Glomerular endothelial cell (primary cell): Measurements from ENCODE around the gene CASQ2. TPM values are rescaled to one million over a fixed set of nuclear protein-coding genes. Genes with fewer than 3 reads are reported as not detected.

ENCODE experiments used
- DNase-seq: peaks from one replicate; pipeline ENCODE4 v3.0.0-alpha.2; 2011; ENCODE audit warnings: low read depth, low spot score; ENCODE audit errors: extremely low read depth
- total RNA-seq: library from RNA; depleted of rRNA; stranded (reverse); fragments of >200 nt; gene quantifications from 2 replicates; pipeline ENCODE4 v1.2.3, GENCODE V29; 2015

The CASQ2 gene
- not detected in 2 replicates for total RNA-seq

DNA sequence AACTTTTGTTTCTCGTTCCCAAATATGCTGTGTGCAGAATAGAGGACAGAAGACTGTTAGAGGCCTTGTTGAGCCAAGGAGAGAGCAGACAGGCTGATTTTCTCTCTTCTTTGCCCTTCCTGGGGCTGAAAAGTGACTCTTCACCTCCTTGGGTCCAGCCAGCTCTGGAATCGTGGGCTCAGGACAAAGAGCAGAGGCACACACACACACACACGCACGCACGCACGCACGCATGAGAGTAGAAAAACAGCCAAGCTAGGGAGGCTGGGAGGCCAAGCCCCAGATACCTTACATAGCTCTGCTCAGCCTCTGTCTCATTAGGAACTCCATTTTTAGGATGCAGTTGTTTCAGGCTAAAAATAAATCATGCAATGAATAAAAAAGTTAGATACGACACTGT lies at the start of gene CASQ2:
TSS of gene CASQ2 (minus strand) at position 166 of the 400 bp plus-strand sequence. CDS start 173 bp downstream, outside the sequence.
- no peak for DNase-seq

DNA sequence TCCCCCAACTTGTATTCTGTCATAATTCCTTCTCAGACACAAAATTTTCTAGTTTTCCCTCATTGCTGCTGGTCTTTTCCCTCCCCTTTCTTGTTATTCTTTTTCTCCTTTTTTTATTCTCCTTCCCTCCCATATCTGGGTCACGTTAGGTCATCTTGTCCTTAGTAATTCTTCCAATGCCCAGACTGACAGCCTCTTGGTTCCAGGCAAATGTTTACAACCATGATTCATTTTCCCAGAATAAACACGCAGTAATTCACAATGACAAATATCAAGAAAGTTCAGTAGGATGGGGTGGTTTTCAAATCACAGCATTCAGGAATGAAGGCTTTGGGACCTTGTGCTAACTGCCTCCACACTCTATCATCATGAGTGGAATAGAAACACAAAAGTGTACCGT lies 47.2 kb upstream of the CASQ2 start:
- no peak for DNase-seq

DNA sequence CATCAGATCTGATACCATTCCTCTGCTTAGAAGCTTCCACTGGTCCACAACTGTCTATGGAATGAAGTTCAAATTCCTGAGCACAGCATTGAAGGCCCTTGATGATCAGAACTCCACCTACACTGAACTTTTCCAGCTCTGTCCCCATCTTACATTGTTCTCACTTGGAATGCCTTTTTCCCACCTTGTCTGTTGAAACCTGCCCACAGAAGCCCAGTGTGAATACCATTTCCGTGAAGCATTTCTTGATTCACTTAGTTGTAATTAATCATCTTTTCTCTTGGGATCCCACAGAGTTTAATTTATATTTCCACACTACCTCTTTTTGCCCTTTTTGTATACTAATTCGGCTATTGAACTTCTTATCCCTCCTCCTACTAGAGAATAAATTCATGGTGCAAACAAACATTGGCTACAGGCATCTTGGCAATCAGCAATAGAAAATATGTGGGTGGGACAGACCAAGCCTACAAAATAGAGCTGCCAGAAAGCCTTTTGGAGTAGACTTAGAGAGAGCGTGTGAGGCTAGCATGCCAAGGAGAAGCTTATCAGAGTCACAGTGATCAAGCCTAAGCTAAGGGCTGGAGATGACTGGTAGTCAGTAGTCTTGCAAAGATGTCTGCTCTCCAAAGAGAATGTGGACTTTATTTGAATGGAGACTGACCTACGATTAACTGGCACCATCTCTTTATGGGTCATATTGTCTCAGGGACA lies 46.3 kb upstream of the CASQ2 start:
- no peak for DNase-seq

DNA sequence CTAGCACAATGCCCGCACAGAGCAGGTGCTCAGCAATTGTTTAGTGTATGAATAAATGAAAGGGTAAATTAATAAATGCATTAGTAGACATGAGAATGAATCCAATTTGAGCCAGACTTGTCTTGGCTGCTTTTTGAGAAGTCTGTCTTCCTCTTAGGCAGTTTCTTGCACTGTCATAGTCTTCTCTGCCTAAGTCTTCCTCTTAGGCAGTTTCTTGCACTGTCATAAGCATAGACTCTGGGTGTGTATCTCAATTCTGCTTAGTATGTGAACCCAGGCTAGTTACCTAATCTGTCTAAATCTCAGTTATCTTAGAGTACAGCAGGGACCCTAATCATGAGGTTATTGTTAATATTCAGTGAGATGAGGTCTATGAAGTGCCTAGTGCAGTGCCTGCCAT lies 45.2 kb upstream of the CASQ2 start:
- no peak for DNase-seq

DNA sequence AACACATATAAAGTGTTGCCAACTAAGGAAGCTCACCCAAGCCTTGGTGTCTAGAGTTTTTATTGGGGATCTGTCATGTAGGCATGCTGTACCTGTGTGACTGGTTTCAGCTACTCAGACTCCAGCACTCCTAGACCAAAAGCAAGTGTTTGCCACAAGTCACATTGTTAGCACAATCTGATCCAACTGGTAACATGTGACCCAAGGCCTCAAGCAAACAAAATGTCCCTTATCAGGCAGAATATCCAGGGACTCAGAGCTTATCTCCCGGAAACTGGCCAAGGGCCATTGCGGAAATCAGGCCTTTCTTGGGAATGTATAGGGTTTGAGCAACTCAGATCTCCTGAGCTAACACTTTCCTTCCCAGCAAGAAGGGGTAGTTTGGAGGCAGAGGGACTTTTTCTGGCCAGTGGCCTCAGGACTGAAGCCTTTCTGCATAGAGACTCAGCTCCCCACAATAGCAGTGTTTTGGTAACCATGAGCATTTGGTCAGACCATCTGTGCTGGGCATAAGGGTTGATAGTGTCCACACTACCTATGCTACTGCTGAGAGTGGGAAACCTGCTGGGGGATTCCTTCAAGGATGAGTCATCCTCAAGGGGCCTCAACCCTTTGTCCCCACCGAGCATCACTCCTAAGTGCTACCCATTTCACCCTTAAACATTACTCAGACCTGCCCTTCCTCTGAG lies 42.8 kb upstream of the CASQ2 start:
- peak; percentile 81 for DNase-seq

DNA sequence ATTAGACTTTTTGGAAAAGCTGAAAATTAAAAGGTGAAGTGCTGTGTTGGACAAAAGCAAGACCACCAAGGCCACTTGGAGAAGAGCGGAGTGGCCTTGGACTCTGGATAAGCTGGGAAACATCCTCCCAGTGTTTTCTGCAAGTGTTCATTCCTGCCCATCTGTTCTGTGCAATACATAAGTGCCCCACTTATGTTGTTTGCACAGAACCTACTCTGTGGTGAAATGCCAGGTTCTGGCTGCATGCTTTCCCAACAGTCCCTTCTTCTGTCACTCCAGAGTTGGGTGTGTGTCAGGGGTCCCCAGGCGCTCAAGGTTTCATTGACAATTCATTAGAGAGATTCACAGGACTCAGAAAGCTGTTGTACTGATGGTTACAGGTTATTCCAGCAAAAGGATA lies 42.1 kb upstream of the CASQ2 start:
- DNase-seq: no peak

DNA sequence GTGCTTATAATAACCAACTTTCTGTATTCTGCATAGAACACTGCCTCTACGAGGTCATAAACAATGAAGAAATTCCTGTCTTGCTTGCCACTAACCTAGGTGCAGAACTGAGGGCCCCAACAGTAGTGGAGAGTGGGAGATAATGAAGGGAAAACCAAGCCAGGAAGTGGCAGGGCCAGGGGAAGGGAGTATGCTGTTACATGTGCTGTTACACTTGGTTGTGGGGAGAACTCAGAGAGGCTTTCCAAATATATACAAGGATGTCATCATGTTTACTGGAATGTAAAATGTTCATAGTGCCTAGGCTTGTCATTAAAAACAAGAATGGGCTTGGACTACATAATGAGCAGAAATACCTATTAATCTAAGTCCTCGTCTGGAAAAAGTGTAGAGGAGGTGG lies 41.3 kb upstream of the CASQ2 start:
- DNase-seq: no peak

DNA sequence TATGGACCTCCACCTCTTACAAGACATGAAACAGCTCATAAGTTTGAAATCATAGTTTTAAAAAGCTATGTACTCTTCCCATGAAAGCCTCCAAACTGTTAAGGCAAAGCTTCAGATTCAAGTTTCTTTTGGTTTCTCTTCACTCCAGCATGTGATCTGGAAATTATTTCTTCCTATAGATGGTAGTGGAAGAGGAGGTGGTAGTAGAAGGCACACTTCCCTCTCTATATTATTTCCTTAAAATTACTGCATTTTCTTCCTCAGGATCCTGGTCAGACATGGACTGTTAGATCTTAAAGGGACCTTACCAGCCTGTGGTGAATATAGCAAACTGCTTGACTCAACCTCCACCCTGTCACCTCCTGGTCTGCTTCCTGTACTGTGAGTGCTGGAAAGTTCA lies 40.6 kb upstream of the CASQ2 start:
- no peak for DNase-seq

DNA sequence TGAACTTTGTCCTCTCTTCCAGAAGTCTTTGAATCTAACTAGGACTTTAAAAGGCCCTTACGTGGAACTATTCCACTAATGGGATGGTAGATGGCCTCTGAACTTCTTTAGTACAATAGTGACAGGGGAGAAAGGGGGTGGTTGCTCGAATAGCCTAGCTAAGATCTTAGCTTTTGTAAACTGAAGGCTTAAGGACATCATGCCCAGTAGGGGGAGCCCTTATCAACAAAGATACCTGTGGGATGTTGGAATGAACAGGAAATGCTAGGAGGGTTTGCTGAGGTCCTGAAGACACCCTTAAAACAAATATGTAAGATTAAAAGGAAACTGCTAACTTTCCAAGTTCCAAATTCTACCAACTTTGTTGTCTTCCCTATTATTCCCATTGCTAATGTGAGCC lies 39.2 kb upstream of the CASQ2 start:
- peak; percentile 48 for DNase-seq

DNA sequence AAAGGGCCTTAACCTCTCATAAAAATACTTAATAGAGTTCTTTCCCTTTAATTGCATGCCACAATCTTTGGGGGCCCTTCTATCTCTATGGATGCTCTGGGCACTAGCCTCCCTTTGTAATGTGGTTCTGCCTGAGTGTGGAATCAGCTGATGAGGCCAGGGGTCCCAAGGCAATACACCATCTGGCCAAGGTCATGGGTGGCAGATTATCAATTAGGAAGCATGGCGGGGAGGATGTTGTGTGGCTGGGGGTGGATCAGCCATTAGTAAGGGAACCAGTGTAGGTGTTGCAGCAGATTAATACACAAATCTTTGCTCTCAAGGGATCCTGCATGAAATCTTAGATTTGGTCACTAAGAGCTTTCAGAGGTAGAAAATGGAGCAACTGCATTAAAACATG lies 37.1 kb upstream of the CASQ2 start:
- DNase-seq: no peak

DNA sequence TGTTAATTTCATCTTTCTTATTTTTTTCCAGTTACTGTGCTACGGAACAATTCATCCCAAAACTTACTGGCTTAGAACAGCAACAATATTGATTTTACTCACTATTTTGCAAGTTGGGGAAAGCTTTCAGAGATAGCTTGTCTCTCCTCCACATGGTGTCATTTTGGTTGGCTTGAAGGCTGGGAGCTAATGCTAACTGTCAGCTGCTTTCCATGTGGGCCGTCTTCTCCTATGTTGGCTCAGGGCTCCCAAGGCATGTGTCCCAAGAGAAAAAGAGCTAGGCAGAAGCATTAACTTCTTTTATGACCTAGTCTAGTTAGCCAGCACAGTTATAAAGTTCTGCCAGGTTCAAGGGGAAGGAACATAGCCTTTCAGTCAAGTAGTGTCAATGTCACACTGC lies 33.9 kb upstream of the CASQ2 start:
- DNase-seq: no peak

DNA sequence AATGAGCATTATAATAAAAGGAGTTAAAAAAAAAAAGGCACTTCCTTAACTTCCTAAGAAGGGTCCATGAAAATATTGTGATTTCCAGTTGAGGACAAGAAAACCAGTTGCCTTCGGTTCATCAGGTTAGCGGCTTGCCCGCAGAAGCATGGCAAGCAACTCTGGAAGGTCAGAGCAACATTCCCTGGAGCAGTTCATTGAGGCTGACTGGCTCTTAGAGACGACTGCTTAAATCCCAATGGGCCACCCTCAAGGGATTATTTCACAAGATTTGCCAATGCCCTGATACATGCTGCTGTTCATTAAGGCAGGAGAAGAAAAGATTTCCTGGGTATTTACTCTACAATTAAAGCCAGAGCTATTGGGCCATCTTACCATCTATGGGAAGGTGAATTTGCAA lies 29.0 kb upstream of the CASQ2 start:
- no peak for DNase-seq

DNA sequence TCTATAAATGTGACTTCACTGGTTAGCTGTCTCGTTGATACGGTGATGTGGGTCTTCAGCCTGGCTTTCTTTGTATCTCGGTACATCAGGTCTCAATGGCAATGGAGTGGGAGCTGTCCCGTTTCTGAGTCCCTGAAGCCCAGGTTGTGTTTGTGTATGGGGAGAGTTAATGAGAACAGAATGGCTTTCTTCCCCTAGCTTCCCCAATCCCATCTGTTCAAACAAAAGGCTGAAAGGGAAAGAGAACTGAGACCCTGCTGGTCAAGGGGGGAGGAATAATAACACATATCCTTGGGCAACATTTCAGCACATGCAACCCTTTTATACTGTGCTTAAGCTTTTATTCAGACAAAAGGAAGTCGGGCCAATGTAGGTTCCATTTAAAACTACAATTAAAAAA lies 28.4 kb upstream of the CASQ2 start:
- DNase-seq: no peak

DNA sequence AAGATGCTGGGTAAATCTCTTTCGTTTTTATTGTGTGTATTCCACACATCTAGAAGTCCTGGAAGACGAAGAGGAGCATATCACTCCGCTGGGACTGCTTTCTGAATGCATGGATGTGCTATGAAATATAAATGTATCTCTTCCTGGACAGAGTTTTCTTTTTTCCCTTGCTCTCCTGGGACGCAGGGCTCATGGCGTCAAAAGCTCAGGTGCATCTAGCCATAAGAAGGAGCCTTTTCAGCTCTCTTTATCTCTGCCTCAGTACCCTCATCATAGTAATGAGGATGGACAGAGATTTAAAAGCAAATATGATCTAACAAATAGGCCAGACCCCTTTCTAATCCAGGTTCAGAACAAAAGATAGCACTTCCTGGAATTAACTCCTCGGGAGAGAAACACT lies 27.5 kb upstream of the CASQ2 start:
- DNase-seq: no peak

DNA sequence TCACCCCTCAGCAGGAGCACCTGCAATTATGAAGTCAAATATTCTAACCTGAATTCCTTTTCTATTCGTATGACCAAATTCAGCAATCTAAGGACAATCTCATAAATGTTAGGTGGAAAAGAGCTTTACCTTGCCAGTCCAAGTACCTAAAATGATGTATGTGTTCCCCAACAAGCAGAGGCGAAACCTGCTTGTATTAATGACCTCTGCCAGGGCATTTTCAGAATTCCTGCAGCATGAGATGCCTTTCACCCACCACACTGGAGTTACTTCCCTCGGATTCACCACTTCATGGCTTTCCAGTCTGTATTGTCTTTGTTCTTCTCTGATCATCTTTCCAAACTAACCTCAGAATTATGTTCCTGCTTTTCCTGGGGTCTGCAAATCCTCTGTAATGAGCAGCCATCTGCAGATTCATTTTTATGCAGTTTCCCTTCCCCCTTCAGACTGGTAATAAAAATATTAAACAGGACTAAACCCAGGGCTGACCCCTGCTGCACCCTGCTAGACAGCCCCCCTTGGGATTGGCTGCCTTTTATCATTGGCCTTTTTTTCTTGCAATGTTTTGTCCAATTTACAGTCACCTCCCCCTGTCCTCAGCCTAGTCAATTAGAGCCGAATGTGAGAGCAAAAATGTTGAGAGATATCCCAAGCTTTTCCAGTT lies 26.6 kb upstream of the CASQ2 start:
- DNase-seq: no peak

DNA sequence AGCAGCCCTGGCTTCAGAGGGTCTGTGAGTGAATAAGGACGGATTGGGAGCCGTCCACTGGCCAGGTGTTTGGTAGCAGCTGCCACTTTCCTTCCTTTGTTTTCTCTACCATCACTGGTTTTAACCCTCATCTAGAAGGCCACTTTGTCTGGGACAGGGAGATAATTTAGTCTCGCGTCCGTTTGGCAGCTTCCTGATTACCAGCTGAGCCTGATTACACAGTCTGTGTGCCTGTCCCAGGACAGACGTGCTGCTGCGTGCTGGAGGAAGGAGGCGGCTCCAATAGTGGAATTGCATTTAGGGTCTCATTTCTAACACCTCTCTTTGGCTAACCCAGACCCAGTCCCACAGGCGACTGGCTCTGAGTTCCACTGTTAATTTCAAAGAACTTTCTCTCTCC lies 24.6 kb upstream of the CASQ2 start:
- DNase-seq: no peak

DNA sequence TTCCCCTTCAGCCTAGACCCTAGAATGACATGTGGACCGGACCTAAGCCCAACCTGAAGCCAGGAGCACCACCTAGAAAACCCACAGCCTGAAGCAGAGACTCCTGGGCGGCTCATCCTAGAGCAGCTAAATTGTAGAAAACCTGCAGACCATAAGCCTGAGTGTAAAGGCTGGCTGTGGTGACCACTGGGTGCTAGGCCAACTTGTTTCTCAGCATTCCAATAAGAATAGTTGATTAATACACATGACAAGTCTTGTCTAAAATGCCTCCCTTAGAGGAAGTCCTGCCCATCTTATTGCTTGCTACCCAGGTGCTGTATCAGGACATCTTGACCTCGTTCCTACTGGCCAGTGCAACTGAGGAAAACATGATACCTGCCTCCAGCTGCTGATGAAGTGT lies 23.3 kb upstream of the CASQ2 start:
- DNase-seq: no peak

DNA sequence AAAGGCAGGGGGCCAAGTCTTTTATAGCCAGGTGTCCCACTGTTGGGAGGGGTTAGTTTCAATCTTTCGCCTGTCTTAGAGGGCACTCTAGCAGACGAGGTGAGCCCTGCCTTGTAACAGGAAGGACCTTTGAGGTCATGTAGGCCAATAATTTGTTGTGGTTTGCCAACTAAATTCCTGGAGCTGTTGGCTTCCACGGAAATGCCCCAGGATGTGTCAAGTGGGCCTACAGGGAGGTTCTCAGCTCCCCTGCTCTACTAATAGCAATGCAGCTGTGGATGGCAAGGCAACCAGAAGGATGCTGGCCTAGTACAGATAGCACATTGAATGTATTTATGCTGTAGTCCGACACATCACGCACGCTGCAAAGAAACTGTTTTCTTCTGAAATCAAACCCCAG lies 22.3 kb upstream of the CASQ2 start:
- no peak for DNase-seq

DNA sequence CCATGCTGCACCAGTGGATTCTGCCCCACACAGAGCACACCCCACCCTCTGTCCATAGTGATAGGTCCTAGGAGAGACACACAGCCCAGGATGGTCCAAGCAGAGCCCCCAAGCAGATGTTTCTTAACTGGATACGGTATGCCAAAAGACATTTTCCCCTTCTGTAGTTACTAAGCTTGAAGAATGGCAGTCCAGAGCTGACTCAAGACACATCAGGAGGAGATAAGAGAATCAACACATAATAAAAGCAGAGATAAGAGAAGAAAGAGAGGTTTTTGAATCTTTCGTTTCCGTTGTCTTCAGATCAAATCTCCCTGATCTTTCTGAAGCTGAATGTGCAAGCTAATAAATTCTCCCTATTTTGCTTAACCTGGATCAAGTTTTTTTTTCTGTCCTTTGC lies 21.8 kb upstream of the CASQ2 start:
- DNase-seq: no peak

DNA sequence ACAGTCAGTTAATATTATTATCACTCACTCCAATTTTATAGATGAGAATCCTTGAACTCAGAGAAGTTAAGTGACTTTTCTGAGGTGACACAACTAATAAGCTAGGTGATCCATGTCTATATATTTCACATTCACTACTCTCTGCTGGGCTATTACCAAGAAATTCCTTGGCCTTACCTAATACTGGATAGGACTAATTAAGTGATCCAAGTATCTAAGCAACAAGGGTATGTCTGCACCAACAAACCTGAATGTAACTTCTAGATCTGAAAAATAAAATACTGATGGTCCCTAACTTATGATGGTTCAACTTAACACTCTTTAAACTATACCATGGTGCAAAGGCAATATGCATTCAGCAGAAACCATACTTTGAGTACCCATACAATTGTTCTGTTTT lies 14.8 kb upstream of the CASQ2 start:
- DNase-seq: no peak

DNA sequence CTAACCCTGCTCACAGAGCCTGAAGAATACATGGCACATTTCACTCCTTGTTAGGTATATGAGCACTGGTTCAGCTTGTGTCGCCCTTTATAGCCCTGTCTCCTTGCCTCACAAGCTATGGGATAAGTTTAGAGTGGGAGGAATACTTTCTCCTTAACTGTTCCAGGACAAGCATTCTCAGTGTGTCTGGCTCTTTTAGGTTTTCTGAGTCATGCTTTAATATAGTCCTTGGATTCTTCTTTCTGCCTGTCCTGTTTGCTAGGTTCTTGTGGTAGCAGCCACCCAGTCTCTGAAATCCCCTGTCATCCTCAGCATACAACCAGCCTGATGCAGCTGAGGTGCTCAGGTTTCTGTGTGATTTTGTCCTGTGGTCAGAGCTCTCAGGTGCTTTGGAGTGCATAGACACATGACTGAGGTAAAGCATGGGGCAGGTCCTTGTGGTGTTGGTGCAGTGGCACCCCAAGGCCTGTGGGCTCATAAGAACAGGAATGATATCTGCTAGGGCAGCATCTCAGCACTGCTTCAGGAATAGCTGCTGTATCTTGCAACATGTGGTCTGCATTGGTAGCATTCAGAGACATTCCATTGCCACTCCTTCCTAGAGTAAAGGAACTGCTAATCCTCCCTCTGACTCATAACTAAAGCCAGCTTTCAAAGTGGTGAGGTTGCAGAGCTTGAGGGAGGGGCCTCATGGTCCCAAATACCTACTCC lies 14.2 kb upstream of the CASQ2 start:
- DNase-seq: no peak

DNA sequence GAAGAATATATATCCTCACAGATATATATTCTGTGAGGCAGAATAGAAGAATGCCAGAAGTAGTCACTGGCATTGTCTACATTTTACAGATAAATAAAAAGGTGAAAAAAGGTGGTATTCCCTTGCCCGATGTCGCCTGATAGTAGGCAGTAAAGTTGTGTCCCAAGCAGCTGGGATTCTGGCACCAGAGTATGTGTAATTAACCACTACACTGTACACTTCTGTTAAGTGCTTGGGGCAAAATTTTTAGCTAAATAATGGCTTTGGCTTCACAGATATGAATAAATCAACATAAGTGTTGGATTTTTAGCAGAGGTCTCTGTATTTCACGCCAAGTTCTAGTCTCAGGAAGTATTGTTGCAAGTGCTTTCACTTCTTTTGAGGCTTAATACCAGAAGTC lies 13.3 kb upstream of the CASQ2 start:
- no peak for DNase-seq
